ENCODE results near the gene PAPPA.

PAPPA gene

DNA sequence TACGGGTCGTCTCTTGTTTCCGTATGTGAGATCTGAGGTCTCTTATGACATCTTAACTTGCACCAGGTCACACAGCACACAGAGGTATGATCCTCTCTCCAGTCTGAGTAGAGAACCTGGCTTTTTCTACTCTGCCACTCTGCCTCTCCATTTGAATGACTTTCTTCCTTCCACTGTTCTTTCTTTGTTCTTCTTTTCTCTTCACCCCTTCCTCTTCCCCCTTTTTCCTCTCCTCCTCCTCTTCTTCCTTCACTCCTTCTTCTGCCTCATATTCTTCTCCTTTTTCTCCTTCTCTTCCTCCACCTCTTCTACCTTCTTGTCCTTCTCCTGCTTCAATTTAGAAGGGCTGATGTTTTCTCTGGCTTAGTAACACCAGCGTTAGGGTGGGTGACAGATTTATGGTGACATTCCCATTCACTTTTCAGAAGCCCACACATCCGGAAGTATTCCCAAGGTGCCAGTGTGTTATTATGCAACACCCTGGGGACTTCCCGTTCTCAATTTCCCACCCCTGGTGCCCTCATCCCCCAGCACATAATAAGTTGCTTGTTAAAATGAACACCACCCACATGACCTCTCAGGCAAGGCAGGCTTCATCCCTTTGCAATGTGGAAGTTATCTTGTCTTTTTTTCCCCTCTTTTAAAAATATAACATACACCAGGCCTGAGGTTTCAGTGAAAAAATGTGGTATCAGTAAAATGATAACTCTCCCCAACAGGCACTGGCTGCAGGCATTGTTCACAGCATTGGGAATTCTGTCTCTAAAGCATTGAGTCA, 122.0 kb downstream of the PAPPA start:
- Histone ChIP-seq H3K27ac (no peak overlapping the region), H3K9me3 (no peaks in the 10 kb centered on the region), H3K4me1 (ENCODE audit: control insufficient read depth in 1 of 2, insufficient read depth in 1 of 2, low read depth in 1 of 2, low read length in 1 of 2) (no peaks in the 10 kb centered on the region), H3K4me3 (ENCODE audit: low read depth in 1 of 2, low read length in 1 of 2) (no peak overlapping the region), H3K27me3 (no peaks in the 10 kb centered on the region), H3K36me3 (no peaks in the 10 kb centered on the region)
- TF ChIP-seq, protein P1, sequence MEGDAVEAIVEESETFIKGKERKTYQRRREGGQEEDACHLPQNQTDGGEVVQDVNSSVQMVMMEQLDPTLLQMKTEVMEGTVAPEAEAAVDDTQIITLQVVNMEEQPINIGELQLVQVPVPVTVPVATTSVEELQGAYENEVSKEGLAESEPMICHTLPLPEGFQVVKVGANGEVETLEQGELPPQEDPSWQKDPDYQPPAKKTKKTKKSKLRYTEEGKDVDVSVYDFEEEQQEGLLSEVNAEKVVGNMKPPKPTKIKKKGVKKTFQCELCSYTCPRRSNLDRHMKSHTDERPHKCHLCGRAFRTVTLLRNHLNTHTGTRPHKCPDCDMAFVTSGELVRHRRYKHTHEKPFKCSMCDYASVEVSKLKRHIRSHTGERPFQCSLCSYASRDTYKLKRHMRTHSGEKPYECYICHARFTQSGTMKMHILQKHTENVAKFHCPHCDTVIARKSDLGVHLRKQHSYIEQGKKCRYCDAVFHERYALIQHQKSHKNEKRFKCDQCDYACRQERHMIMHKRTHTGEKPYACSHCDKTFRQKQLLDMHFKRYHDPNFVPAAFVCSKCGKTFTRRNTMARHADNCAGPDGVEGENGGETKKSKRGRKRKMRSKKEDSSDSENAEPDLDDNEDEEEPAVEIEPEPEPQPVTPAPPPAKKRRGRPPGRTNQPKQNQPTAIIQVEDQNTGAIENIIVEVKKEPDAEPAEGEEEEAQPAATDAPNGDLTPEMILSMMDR (IDR thresholded peaks at IDR 0.05), result no peak

DNA sequence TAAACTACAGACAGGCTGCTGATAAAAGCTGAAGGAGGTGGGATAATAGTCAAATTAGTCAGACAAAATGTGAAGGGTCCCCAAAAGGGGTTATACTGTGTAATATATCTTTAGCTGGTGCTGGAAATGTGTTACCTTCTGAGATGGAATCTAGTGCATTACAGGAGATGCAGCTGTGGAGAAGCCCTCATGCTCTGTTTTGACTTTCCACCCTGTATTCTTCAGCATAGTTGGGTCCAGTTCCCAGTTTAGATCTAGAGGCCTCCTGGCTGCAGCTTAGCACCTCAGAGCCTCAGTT, 122.6 kb downstream of the PAPPA start:
- Histone ChIP-seq H3K27ac (no peak overlapping the region), H3K27me3 (no peaks in the 10 kb centered on the region)

DNA sequence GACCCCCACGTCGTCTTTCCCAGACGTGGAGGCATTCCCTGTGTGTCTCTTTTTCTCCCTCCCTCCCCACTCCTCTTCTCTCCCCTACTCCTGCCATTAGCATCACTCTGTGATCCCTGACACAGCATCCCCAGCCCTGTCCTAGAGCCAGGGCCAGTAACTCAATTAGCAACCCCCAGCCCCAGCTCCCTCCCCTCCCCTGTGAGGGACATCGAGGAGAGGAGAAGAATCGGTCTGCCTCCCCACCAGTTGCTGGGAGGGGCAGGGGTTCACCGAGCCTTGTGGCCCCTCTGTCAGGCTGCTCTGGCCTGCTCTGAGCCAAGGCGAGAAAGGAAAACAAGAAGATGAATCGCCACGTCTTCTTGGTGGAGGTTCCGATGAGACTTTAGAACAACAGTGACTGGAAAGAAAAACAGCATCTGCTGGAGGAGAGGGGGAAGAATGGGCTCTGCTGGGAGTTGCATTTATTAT, 123.1 kb downstream of the PAPPA start:
- Histone ChIP-seq H3K4me1 (ENCODE audit: control insufficient read depth in 1 of 2, insufficient read depth in 1 of 2, low read depth in 1 of 2, low read length in 1 of 2) (no peaks in the 10 kb centered on the region), H3K27ac (no peak overlapping the region), H3K4me3 (ENCODE audit: low read depth in 1 of 2, low read length in 1 of 2) (no peak overlapping the region), H3K36me3 (no peaks in the 10 kb centered on the region), H3K27me3 (no peaks in the 10 kb centered on the region), H3K9me3 (no peaks in the 10 kb centered on the region)
- TF ChIP-seq, protein P1 (IDR thresholded peaks at IDR 0.05), result no peak

More for the DNA sequence above, 122.6 kb downstream of the PAPPA start:
- Histone ChIP-seq H3K9me3 (no peaks in the 10 kb centered on the region), H3K36me3 (no peaks in the 10 kb centered on the region), H3K4me1 (ENCODE audit: control insufficient read depth in 1 of 2, insufficient read depth in 1 of 2, low read depth in 1 of 2, low read length in 1 of 2) (no peaks in the 10 kb centered on the region), H3K4me3 (ENCODE audit: low read depth in 1 of 2, low read length in 1 of 2) (no peak overlapping the region)
- TF ChIP-seq, protein P1 (IDR thresholded peaks at IDR 0.05), result no peak

DNA sequence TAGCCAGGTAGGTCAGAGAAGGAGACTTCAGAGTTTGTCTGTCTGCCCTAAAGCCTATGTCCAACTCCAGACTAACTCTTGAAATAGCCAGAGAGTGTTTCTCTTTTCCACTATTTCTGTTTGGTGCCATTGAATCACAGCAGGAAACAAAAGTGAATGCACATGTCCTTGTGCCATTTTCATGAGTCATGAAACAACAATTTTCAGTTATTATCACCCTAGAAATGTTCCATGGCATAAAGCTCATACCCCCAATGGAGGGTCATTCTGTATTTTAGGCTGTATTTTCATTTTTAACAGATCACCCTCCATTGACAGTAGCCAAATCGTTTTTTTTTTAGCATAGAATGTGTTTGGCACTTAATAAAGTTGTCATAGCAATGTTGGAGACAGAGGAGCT, 124.7 kb downstream of the PAPPA start:
- Histone ChIP-seq H3K27me3 (no peaks in the 10 kb centered on the region), H3K36me3 (no peaks in the 10 kb centered on the region), H3K9me3 (no peaks in the 10 kb centered on the region), H3K4me3 (ENCODE audit: low read depth in 1 of 2, low read length in 1 of 2) (no peak overlapping the region), H3K4me1 (ENCODE audit: control insufficient read depth in 1 of 2, insufficient read depth in 1 of 2, low read depth in 1 of 2, low read length in 1 of 2) (no peaks in the 10 kb centered on the region), H3K27ac (no peak overlapping the region)
- TF ChIP-seq, protein P1 (IDR thresholded peaks at IDR 0.05), result no peak

- TF ChIP-seq, protein P1 (IDR thresholded peaks at IDR 0.05), result no peak
- no peaks in the 10 kb centered on the region for H3K4me1 ChIP-seq (ENCODE audit: control insufficient read depth in 1 of 2, insufficient read depth in 1 of 2, low read depth in 1 of 2, low read length in 1 of 2)
- no peaks in the 10 kb centered on the region for H3K9me3 ChIP-seq
- no peak overlapping the region for H3K4me3 ChIP-seq (ENCODE audit: low read depth in 1 of 2, low read length in 1 of 2)
- H3K36me3 ChIP-seq, result no peaks in the 10 kb centered on the region
- no peak overlapping the region for H3K27ac ChIP-seq
- H3K27me3 ChIP-seq, result no peaks in the 10 kb centered on the region
Observed at GRCh38 chr9:116279230-116279629, 125.6 kb downstream of the PAPPA start.

Data from neutrophil (primary cell).